Neuronal stem cell (in vitro differentiated cells): ENCODE measurements around the gene C2orf81.
A peak's percentile ranks its signal among the peaks of the same experiment; 100 is the strongest.

Experiments used
- DNase-seq: peaks from one replicate; pipeline ENCODE4 v3.0.0-alpha.2; 2013; ENCODE audit warnings: low spot score
- H2AFZ ChIP-seq: one replicate; pipeline ENCODE4 v1.6.1; 2013; ENCODE audit warnings: mild to moderate bottlenecking, low read length, inconsistent platforms
- H2AK5ac ChIP-seq: 2 replicates; pipeline ENCODE4 v1.6.1; 2013; ENCODE audit warnings: low read depth, mild to moderate bottlenecking, inconsistent platforms, low read length, moderate library complexity, mixed read lengths
- H2BK120ac ChIP-seq: 2 replicates; pipeline ENCODE4 v1.6.1; 2013; ENCODE audit warnings: low read depth, mild to moderate bottlenecking, inconsistent platforms, low read length, moderate library complexity, mixed read lengths
- H2BK12ac ChIP-seq: one replicate; pipeline ENCODE4 v1.6.1; 2013; ENCODE audit warnings: low read length, inconsistent platforms
- H2BK15ac ChIP-seq: 2 replicates; pipeline ENCODE4 v1.6.1; 2013; ENCODE audit warnings: mild to moderate bottlenecking, low read length, inconsistent platforms, mixed read lengths
- H2BK5ac ChIP-seq: one replicate; pipeline ENCODE4 v1.6.1; 2013; ENCODE audit warnings: inconsistent platforms, mild to moderate bottlenecking, low read length, moderate library complexity
- H3K14ac ChIP-seq: one replicate; pipeline ENCODE4 v1.6.1; 2013; ENCODE audit warnings: low read length, inconsistent platforms
- H3K18ac ChIP-seq: 2 replicates; pipeline ENCODE4 v1.6.1; 2013; ENCODE audit warnings: low read length, inconsistent platforms
- H3K23ac ChIP-seq: 2 replicates; pipeline ENCODE4 v1.6.1; 2013; ENCODE audit warnings: low read depth, mild to moderate bottlenecking, mixed read lengths, low read length, inconsistent platforms; ENCODE audit not compliant: poor library complexity
- H3K27ac ChIP-seq: replicated peaks from 3 replicates; pipeline ENCODE4 v1.5.1; 2013; ENCODE audit warnings: low read length, inconsistent platforms
- H3K27me3 ChIP-seq, 3 experiments: 2 replicates each; pipeline ENCODE4 v1.6.1; 2013; ENCODE audit warnings: low read length in 3 of 3, mild to moderate bottlenecking in 2 of 3, inconsistent platforms in 1 of 3, low read depth in 1 of 3, mixed read lengths in 1 of 3, moderate library complexity in 1 of 3; ENCODE audit not compliant: control insufficient read depth in 3 of 3, insufficient read depth in 3 of 3
- H3K36me3 ChIP-seq, 2 donors: replicated peaks in 1 of 2; 2 replicates each; pipeline ENCODE4 v1.6.1; 2013; ENCODE audit warnings: low read length in 2 of 2; ENCODE audit not compliant: control insufficient read depth in 2 of 2, insufficient read depth in 2 of 2
- H3K4ac ChIP-seq: 2 replicates; pipeline ENCODE4 v1.6.1; 2013; ENCODE audit warnings: inconsistent platforms, mild to moderate bottlenecking, low read length, moderate library complexity
- H3K4me1 ChIP-seq, 2 donors: 1 replicate in 1 of 2; 2 replicates in 1 of 2; pipeline ENCODE4 v1.6.1; 2013; ENCODE audit warnings: low read length in 2 of 2, low read depth in 1 of 2; ENCODE audit not compliant: control insufficient read depth in 2 of 2, insufficient read depth in 1 of 2
- H3K4me2 ChIP-seq: one replicate; pipeline ENCODE4 v1.6.1; 2013; ENCODE audit warnings: mild to moderate bottlenecking, low read length, inconsistent platforms; ENCODE audit not compliant: insufficient read depth, poor library complexity, severe bottlenecking
- H3K4me3 ChIP-seq, 2 donors: 2 replicates each; pipeline ENCODE4 v1.5.1; 2013; ENCODE audit warnings: low read length in 2 of 2, mild to moderate bottlenecking in 2 of 2, inconsistent platforms in 1 of 2, moderate library complexity in 1 of 2
- H3K79me1 ChIP-seq: one replicate; pipeline ENCODE4 v1.6.1; 2013; ENCODE audit warnings: low read depth, mild to moderate bottlenecking, inconsistent platforms, low read length, moderate library complexity
- H3K9ac ChIP-seq: one replicate; pipeline ENCODE4 v1.6.1; 2013; ENCODE audit warnings: mild to moderate bottlenecking, low read depth, low read length, inconsistent platforms; ENCODE audit not compliant: poor library complexity
- H3K9me3 ChIP-seq, 2 donors: replicated peaks in 1 of 2; 2 replicates each; pipeline versions ENCODE3 to v1.6.1; 2013; ENCODE audit warnings: low read length in 2 of 2, mild to moderate bottlenecking in 2 of 2, inconsistent platforms in 1 of 2, low read depth in 1 of 2, mixed read lengths in 1 of 2, moderate library complexity in 1 of 2; ENCODE audit not compliant: control insufficient read depth in 2 of 2, insufficient read depth in 1 of 2
- H4K8ac ChIP-seq: one replicate; pipeline ENCODE4 v1.6.1; 2013; ENCODE audit warnings: low read depth, mild to moderate bottlenecking, inconsistent platforms, low read length, moderate library complexity
- H4K91ac ChIP-seq: one replicate; pipeline ENCODE4 v1.6.1; 2013; ENCODE audit warnings: low read length, low read depth, mild to moderate bottlenecking, inconsistent platforms; ENCODE audit not compliant: poor library complexity
- WGBS, 2 donors: extraction: QIAGEN DNeasy Blood & Tissue Kit; methylation state at CpG; one replicate each; pipeline ENCODE4 v1.1.7; 2013; ENCODE audit warnings: missing lambda C conversion rate in 2 of 2, mixed read lengths in 1 of 2; ENCODE audit not compliant: insufficient read length in 2 of 2, insufficient replicate concordance in 1 of 2; ENCODE audit errors: extremely low coverage in 2 of 2; 5-methylcytosine and 5-hydroxymethylcytosine counted together

Gene C2orf81

DNA sequence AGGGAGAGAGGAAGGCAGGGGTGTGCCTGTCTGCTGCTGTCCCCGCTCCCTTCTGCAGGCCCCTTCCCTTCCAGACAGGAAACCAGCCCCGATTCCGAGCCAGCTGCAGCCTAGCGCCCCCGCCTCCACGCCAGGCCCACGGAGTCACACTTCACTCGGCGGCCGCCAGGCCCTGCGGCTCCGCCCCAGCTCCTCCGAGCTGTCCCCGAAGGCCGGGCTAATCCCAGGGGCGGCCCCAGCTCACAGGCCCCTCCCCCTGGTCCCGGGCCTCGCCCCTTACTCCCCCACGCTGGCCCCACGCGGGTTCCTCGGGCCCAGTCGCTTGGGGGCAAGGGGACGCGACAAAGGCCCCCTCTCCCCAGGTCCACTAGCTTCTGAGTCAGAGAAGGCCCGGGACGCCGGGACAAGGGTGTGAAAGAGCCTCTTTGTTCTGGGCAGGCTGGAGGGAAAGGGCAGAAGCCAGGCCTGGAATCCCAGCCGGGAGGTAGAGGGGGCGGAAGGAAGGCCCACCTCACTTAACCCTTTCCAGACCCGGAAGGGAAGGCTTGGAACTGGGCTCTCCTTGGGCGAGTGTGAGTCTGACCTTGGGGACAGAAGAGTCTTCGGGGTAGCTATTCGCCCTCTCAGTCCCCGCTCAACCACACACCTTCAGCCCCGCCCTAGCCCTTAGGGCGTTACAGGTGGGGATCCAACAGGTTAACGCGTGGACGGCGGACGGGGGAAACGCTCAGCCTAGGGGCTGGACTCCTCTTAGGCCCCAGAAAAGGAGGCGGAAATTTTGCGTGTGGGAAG, 19.2 kb upstream of the C2orf81 start:
- Histone ChIP-seq H2BK15ac (peak overlapping the region; percentile 30), H3K9me3 (peaks cover 0 to 2% of the 10 kb centered on the region in 2 donors), H2BK12ac (no peak overlapping the region), H3K36me3 (no peaks in the 10 kb centered on the region), H3K79me1 (peaks cover 6% of the 10 kb centered on the region), H2AK5ac (peak overlapping the region; percentile 43), H3K27ac (peak overlapping the region; percentile 94), H3K9ac (peak overlapping the region; percentile 90), H2BK120ac (peak overlapping the region; percentile 73), H2AFZ (peak overlapping the region; percentile 96), H3K4me1 (peaks cover 17 to 19% of the 10 kb centered on the region in 2 donors), H3K27me3 (peaks cover 0 to 15% (median 0%) of the 10 kb centered on the region in 3 experiments), H3K4me2 (peak overlapping the region; percentile 95), H4K8ac (no peak overlapping the region), H3K4ac (no peak overlapping the region), H2BK5ac (peak overlapping the region; percentile 56), H4K91ac (no peak overlapping the region), H3K18ac (peak overlapping the region; percentile 96), H3K14ac (peak overlapping the region; percentile 92), H3K4me3 (peak overlapping the region; percentile 59 to 78), H3K23ac (peak overlapping the region; percentile 81)
- DNase-seq: peak; percentile 88
- no CpG with 5 or more reads among the region's 45 CpGs for WGBS, 2 donors

DNA sequence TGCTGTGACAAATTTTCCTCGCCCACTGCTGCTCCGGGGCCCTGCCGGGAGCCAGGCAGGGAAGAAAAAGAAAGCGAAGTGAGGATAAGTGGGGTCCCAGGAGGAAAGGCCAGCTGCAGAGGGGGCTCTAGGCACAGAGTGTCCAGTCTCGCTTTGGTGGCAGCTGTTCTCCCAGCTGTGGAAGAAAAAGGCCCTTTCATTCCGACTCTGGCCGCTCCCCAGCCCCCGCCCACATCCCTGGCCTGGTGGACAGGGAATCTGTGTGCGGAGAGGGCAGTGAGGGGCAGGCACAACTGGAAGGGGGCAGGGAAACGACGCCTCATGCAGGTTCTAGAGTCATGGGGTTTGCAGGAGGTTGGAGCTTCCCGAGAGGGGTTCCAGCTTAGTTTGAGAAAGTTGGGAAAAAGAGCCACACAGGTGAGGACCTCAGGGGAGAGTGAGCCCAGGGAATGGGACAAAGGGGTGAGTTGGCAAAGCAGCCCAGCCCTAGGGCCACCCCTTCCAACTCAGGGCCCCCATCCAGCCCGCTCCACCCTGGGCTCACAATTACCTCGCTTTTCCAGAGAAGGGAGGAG, 18.5 kb upstream of the C2orf81 start:
- peaks cover 17 to 19% of the 10 kb centered on the region in 2 donors for H3K4me1 ChIP-seq
- H2BK5ac ChIP-seq: peak overlapping the region; percentile 56
- H3K4me2 ChIP-seq: peak overlapping the region; percentile 95
- peak overlapping the region; percentile 30 for H2BK15ac ChIP-seq
- peak overlapping the region; percentile 96 for H2AFZ ChIP-seq
- no CpG with 5 or more reads among the region's 14 CpGs for WGBS, 2 donors
- H2BK120ac ChIP-seq: peak overlapping the region; percentile 73
- peak overlapping the region; percentile 94 for H3K27ac ChIP-seq
- H3K4me3 ChIP-seq: peak overlapping the region; percentile 59 to 78
- H3K18ac ChIP-seq: peak overlapping the region; percentile 94
- H3K9me3 ChIP-seq: peaks cover 0 to 2% of the 10 kb centered on the region in 2 donors
- no peak for DNase-seq
- peaks cover 6% of the 10 kb centered on the region for H3K79me1 ChIP-seq
- no peak overlapping the region for H4K8ac ChIP-seq
- H2AK5ac ChIP-seq: peak overlapping the region; percentile 43
- peak overlapping the region; percentile 81 for H3K23ac ChIP-seq
- H3K27me3 ChIP-seq: peaks cover 0 to 15% (median 0%) of the 10 kb centered on the region in 3 experiments
- H3K9ac ChIP-seq: peak overlapping the region; percentile 90
- H2BK12ac ChIP-seq: no peak overlapping the region
- no peak overlapping the region for H3K4ac ChIP-seq
- H3K36me3 ChIP-seq: peaks cover 0 to under 1% of the 10 kb centered on the region in 2 donors
- H4K91ac ChIP-seq: no peak overlapping the region
- peak overlapping the region; percentile 92 for H3K14ac ChIP-seq

DNA sequence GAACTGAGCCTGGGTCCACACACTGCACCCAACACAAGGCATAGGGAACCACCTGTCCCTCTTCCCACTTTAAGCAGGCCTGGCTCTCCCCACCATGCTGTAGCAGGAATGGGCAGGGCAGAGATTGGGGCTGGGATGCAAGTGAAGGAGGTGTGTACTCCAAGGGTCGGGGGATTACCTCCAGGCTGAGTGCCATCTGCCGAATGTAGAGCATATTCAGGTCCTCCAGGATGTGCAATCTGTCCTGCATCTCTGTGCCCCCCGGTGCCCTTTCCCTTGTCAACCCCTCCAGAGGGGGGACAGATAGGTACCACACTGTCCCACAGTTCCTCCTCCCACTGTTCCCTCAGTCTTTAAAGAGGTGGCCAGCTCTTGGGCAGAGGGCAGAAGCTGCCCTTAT, 18.0 kb upstream of the C2orf81 start:
- H2AK5ac ChIP-seq: peak overlapping the region; percentile 43
- H4K8ac ChIP-seq: no peak overlapping the region
- no peak overlapping the region for H3K23ac ChIP-seq
- no CpG with 5 or more reads among the region's 3 CpGs for WGBS, 2 donors
- peak overlapping the region; percentile 30 for H2BK15ac ChIP-seq
- peak overlapping the region; percentile 94 for H3K18ac ChIP-seq
- H4K91ac ChIP-seq: no peak overlapping the region
- H2AFZ ChIP-seq: peak overlapping the region; percentile 96
- peak overlapping the region; percentile 59 to 78 for H3K4me3 ChIP-seq
- H3K27me3 ChIP-seq: peaks cover 0 to 15% (median 0%) of the 10 kb centered on the region in 3 experiments
- H3K14ac ChIP-seq: peak overlapping the region; percentile 56
- H3K4me2 ChIP-seq: peak overlapping the region; percentile 95
- peak overlapping the region; percentile 94 for H3K27ac ChIP-seq
- H3K4ac ChIP-seq: no peak overlapping the region
- peaks cover 0 to 2% of the 10 kb centered on the region in 2 donors for H3K9me3 ChIP-seq
- H3K4me1 ChIP-seq: peaks cover 17 to 19% of the 10 kb centered on the region in 2 donors
- peak overlapping the region; percentile 90 for H3K9ac ChIP-seq
- no peak overlapping the region for H2BK12ac ChIP-seq
- no peak for DNase-seq
- H3K36me3 ChIP-seq: peaks cover 2 to 3% of the 10 kb centered on the region in 2 donors
- H2BK5ac ChIP-seq: peak overlapping the region; percentile 56
- peaks cover 8% of the 10 kb centered on the region for H3K79me1 ChIP-seq
- no peak overlapping the region for H2BK120ac ChIP-seq

DNA sequence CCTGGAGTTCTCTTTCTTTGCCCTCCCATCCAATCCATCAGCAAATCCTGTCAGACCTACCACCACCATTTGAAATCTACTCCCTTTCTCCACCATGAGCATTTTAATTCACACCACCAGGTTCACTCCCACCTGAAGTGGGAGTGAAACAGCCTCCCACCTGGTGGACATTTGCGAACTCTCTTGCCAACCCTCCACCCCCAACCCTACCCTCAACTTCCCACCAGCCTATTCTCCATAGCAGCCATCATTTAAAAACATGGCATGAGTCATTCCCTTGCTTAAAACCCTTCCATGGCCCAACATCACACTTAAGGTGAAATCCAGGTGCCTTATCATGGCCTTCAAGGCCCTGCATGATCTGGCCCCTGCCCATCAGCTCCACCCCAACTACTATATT, 16.8 kb upstream of the C2orf81 start:
- Histone ChIP-seq H3K27me3 (peaks cover 0 to 15% (median 0%) of the 10 kb centered on the region in 3 experiments), H4K91ac (peak overlapping the region; percentile 45), H2BK12ac (no peak overlapping the region), H3K14ac (no peak overlapping the region), H3K9me3 (peaks cover 0 to 2% of the 10 kb centered on the region in 2 donors), H3K9ac (no peak overlapping the region), H2AFZ (no peak overlapping the region), H3K18ac (no peak overlapping the region), H2BK120ac (no peak overlapping the region), H3K4me3 (no peak overlapping the region), H3K4ac (no peak overlapping the region), H3K36me3 (peaks cover 2 to 3% of the 10 kb centered on the region in 2 donors), H3K79me1 (peaks cover 8% of the 10 kb centered on the region), H3K4me2 (no peak overlapping the region), H3K23ac (no peak overlapping the region), H4K8ac (no peak overlapping the region), H3K4me1 (peaks cover 17 to 19% of the 10 kb centered on the region in 2 donors), H2BK15ac (no peak overlapping the region), H3K27ac (no peak overlapping the region), H2AK5ac (no peak overlapping the region), H2BK5ac (no peak overlapping the region)
- WGBS, 2 donors: no CpG with 5 or more reads among the region's 1 CpG
- DNase-seq: no peak
